Left forelimb (tissue), 1 donor: Measurements from ENCODE around the gene MAP1B.

Source experiments
- DNase-seq: peaks from one replicate; pipeline ENCODE4 v3.0.0-alpha.2; 2018; ENCODE audit warnings: low spot score

The MAP1B gene

DNA sequence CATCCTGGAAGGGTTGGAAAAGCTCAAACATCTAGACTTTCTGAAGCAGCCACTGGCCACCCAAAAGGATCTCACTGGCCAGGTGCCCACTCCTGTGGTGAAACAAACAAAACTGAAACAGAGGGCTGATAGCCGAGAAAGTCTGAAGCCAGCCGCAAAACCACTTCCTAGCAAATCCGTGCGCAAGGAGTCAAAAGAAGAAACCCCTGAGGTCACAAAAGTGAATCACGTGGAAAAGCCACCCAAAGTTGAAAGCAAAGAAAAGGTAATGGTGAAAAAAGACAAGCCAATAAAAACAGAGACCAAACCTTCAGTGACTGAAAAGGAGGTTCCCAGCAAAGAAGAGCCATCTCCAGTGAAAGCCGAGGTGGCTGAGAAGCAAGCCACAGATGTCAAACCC is 87.6 kb downstream of the MAP1B start:
- no peak for DNase-seq

DNA sequence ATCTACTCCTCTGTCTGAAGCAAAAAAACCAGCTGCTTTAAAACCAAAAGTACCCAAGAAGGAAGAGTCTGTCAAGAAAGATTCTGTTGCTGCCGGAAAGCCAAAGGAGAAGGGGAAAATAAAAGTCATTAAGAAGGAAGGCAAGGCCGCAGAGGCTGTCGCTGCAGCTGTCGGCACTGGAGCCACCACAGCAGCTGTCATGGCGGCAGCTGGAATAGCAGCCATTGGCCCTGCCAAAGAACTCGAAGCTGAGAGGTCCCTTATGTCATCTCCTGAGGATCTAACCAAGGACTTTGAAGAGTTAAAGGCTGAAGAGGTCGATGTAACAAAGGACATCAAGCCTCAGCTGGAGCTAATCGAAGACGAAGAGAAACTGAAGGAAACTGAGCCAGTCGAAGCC is 88.3 kb downstream of the MAP1B start:
- no peak for DNase-seq

DNA sequence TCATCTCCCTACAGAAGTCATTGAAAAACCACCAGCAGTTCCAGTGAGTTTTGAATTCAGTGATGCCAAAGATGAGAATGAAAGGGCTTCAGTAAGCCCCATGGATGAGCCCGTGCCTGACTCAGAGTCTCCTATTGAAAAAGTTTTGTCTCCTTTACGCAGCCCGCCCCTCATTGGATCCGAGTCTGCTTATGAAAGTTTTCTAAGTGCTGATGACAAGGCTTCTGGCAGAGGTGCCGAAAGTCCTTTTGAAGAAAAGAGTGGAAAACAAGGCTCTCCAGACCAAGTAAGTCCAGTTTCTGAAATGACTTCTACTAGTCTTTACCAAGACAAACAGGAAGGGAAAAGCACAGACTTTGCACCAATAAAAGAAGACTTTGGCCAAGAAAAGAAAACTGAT is 90.1 kb downstream of the MAP1B start:
- DNase-seq = no peak

DNA sequence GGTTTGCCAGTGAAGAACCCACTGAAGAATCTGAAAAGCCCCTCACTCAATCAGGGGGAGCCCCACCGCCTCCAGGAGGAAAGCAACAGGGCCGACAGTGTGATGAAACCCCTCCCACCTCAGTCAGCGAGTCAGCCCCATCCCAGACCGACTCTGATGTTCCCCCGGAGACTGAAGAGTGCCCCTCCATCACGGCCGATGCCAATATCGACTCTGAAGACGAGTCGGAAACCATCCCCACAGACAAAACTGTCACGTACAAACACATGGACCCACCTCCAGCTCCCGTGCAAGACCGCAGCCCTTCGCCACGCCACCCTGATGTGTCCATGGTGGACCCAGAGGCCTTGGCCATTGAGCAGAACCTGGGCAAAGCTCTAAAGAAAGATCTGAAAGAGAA is 92.4 kb downstream of the MAP1B start:
- no peak for DNase-seq

DNA sequence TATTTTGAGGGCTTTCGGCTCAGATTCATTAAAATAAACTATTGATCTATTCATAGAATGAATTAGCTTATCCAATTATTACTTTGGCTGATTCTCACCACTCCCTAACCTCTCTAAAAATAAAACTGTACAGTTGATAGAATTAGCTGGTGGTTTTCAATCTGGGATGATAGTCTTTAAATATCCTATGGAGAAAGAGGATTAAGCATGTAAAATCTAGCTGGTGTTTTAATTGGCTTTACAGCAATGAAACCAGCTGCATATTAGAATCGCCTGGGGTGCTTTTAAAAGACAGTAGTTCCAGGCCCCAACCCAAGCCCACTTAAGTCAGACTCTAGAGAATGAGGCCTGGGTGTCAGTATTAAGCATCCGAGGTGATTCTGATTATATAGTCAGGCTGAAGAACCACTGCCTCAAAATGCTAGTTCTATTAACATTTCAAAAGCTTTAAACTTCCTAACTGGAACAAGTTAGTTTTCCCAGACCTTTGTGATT is 95.1 kb downstream of the MAP1B start:
- DNase-seq = no peak

DNA sequence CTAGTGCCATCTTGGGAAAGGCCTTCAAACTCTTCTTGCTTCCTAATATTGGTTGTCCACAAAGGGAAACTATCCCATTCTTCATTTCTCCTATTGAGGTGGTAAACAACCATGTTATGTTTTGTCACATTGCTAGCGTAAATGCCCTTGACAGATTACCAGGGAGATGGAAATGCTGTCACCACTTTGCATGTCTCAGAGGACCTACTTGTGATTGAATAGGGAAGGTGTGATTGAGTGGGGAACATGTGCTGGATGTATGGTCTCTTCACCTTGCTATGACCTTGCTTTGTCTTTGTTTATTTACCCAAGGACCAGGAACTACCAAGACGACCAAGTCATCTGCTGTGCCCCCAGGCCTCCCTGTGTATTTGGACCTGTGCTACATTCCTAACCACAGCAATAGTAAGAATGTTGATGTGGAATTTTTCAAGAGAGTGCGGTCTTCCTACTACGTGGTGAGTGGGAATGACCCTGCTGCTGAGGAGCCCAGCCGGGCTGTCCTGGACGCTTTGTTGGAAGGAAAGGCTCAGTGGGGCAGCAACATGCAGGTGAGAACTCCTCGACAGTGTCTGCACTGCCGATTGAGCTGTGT is 96.1 kb downstream of the MAP1B start:
- DNase-seq = no peak

DNA sequence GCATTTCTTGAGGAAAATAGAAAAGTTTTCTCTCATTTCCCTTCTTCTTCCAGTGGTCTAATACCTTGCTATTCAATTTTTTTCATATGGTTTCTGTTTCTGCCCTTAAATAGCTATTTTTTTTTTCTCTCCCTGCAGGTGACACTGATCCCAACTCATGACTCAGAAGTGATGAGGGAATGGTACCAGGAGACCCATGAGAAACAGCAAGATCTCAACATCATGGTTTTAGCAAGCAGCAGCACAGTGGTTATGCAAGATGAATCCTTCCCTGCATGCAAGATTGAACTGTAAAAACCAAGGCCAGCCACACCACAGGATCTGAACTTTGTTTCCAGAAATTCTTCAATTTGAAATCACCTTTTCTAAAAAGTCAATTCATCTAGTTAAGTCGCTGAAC is 97.7 kb downstream of the MAP1B start:
- no peak for DNase-seq

DNA sequence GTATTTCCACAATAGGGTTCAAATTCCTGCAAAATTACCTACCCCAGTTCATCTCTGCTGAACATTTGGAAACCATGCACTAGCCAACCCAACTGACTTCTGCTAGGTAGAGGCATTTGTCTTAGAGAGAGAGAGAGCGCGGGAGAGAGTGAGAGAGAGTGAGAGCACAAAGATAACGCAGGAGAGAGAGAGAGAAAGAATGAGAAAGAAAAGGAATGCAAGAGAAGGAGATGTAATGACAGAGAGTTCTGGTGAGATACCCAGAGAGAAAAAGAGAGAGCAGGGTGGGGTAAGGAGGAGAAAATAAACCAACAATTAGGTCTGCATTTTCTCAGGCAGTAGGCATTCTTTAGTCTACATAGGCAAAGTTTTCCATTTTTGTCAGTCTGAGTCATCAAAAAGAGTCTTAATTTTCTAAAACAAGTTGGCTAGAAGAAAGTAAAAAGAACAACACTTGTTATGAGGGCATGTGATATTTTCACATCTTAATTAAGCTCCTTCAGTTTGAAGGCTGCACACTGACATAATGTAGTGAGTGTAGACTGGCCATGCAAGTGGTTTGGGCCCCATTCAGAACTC is 98.2 kb downstream of the MAP1B start:
- DNase-seq = no peak

DNA sequence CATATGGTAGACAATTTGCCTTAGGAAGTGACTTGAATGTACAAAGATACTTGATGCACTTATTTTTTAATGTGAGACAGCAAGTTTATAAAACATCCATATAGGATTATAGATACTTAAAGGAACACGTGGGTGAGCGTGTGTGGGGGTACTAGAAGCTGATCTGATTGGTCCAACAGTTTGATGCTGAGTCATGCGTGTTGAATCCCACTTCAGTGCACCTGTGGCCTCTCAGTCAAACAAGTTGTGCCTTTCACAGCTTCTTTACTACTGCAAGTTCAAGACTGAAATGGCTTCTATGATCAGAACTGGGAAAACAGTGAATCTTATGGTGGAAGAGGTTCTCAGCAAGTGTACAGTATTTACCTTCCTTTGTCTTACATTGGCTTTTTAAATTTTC is 98.9 kb downstream of the MAP1B start:
- DNase-seq = no peak

DNA sequence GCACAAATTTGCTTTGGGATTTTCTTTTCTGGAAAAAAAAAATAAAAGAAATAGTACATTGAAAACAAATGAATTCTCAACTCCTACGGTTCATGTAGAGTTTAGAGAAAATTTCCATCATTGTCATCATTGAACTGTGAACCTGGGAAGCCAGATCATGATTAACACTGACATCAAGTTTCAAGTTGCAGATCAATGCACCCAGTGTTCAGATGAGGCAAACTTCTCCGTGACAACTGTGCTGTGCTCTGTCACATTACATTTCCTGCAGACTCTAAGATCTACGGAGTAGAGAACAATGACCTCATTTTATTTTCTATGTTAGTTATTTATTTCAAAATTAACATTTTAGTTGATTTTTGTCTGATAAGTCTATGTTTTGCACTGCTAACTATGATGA is 99.7 kb downstream of the MAP1B start:
- no peak for DNase-seq

DNA sequence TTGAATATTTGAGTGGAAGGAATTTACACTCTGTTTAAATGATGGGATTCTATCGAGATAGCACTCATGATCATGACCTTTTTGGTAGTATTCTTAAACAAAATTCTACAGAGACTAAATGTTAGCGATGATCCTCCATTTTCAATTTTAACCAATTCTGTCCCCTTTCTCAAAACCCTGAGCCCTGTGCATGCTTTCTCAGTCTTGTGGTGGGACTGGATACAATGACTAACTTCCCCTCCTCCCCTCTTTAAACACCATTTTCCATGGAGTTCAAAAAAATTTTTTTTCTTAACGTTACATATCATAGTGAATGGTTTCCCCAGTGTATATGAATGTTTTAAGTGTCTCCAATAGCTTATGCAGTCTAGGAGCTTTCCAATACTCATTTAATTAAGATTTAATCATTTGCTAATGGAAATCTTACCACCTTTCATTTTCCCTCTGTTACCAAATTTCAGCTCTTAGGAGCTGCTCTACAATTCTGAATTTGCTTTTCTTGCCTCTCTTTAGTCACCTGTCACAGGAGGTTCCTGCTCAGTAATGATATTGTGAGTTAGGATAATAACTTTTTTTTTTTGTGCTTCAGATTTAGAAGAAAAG is 101.2 kb downstream of the MAP1B start:
- no peak for DNase-seq

DNA sequence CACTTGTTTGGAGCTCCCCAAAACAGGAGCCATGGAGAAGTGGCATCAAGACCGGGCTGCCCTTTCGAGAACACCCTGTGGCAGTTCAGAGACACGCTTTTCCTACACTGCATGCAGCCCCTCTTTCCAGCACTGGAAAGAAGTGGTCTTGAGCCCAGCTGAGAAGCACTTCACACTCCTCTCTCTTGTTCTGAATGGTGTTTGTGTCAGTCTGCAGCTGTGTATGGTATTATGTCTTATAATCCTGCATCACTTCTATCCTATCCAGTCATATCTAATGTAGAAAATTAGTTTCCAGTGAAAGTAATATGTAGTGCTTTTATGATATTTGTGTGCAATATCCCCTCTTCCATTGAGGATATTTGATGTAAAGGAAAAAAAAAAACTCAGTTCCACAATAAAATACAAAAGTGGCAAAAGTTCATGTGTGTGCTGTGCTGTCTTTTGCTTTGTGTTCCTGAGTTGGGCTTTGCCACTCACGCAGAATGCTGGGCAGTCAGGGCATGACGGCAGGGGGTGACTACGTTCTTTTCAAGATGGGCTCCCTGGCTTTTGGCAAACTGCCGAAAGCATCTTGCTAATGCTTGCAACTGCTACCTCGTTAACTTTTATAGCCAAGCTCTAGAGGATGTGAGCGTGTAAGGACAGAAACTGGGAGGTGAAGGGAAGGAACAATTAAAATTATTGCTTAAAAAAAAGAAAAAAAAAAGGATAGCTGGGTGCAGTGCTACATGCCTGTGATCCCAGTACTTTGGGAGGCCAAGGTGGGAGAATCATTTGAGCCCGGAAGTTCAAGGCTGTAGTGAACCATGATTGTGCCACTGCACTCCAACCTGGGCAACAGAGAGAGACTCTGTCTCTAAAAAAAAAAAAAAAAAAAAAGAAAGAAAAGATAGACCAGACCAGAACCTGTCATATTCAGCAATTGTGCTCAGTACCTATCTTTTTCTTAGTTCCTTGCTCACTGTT is 102.2 kb downstream of the MAP1B start:
- DNase-seq = no peak

DNA sequence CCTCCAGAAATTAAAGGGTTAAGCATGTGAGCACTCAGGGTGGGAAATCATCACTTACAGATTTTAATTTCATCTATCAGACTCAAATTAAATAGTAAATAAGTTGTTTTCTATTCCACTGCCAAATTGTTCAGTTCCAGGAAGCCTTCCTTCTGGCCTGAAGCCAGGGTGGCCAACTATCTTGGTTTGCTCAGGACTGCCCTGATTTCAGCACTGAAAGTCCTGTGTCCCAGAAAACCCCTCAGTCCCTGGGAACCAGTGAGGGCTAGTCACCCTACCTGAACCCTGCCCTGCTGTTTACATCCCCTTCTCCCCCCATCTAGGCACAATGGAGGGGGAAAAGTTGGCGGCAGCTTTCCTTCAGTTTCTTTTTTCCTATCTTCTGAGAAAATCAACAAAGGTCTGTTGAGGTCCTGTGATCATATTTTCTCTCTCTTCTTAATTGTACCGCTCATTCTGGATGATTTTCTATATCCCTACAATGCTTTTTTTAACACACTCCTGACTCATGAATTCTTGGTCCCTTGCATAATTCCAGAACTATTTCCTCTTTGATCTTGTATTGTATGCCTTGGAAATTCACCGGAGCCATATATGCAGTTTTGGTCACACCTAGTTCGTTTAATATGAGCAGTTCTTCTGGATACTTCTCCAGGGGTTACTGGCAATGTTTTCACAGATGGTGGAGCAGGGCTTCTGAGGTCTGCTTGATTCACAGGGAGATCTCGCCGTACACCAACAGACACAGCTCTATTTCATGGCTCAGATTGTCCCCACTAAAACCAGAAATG is 103.8 kb downstream of the MAP1B start:
- DNase-seq = no peak

DNA sequence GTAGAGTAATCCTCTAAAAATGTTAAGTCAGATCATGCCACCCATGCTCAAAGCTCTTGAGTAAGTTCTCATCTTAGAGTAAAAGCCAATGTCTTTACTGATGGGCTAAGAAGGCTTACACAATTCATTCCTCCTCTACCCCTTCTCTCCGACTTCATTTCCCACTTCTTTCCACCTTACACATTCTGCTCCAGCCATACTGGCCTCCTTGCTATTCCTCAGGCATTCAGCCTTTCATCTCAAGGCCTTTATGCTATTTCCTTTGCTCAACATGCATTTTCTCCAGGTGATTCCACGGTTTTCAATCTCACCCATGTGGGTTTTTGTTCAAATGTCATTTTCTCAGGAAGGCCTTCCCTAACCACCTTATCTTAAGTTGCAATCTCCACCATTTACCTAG is 104.9 kb downstream of the MAP1B start:
- DNase-seq = no peak

DNA sequence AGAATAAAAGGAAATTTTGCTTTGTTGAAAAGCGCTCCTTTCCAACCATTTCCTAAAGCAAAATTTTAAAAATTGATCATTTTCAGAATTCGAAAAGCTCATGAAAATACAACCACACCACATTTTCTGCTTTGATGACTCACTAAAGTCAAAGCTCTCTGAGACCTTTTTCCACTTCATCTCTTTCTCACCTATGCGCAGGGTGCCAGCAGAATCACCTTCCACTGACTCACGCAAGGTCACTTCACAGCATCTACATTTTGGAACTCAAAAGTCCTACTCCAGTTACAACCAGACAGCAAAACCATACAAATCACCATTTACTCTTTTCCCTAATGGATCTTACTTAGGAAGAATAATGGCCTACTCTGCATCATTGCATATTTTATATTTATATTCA is 106.2 kb downstream of the MAP1B start:
- DNase-seq = no peak

DNA sequence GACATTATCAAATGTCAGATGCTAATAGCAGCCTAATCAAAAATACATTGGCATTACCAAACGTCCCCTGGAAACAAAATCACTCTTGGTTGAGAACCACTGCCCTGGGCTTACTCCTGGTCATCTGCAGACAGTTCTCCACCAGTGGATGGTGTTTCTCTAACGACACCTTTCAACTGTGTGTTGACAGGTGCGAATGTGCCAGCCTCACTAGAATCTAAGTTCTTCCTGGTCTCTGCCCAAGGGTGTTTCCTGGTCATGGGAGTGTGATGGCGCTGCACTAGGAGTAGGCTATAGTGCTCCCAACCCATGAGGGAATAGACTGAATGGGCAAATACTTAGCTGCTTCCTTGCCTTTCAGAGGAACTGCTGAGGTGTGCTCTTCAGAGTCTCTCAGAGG is 106.9 kb downstream of the MAP1B start:
- DNase-seq = no peak

DNA sequence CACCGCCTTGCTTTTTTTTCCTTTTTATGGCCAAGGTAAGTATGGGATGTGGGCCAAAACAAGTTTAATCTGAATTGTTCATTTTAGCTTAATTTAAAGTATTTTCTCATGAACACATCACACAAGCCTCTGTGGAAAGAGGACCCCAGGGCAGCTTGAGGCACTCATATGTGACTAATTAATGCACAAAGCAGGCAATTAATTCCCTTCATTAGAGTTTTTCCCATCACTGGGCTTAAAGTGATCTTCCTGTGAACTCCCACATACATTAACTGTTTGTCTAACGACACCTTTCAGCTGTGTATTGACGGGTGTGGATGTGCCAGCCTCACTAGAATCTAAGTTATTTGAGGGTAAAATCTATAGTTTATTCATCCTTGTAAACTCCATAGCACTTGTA is 109.5 kb downstream of the MAP1B start:
- no peak for DNase-seq

DNA sequence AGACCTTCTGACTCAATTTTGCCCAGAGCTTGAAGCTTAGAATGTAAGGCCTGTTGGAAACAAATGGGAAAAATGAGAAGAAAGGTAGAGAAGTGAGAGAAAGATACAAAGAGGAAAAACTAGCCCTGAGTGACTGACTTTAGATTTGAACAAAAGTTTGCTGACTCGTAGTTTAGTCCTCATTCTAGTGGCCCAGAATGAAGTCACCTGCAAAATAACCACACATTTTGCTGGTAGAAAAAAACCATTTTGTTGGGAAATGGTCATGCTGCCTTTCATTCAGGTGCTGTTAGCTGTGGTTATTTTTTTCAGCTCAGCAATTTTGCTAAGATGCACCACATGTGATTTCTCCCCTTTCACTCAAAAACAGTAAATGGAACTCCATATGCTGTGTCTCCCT is 113.8 kb downstream of the MAP1B start:
- no peak for DNase-seq

DNA sequence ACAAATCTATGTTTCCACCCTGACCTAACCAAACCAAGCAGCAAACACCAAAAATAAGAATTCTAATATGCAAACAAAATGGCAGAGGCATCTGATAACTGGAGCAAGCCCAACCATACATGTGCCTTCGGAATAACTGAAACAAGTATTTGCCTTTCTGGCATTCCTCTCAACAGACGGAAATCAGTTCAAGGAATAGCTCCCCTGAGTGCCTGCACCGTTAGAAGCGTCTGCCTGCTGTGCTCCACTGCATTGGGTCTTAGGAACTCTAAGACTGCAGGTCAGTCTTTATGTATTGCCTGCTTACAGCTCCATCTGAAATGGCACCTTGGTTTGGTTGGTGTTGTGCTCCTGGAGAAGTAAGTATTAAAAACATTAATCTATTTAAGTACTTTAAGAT is 114.3 kb downstream of the MAP1B start:
- no peak for DNase-seq

DNA sequence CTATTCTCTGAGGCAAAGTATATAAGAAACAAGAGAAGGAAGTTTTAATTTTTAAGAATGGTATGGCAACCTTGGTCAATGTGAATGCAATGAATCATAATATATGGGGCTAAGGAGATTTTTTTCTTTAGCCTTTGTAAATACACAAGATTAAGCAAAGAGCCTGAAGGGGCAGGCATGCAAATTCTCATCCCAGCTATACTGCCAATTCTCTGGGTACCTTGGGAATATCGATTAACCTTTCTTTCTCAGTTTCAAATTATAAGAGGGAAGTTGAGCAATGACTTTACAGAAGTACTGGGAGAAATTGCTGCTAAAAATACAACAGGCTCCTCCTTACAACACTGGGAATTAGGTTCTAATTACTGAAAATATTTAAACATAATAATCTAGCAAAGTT is 115.2 kb downstream of the MAP1B start:
- no peak for DNase-seq

DNA sequence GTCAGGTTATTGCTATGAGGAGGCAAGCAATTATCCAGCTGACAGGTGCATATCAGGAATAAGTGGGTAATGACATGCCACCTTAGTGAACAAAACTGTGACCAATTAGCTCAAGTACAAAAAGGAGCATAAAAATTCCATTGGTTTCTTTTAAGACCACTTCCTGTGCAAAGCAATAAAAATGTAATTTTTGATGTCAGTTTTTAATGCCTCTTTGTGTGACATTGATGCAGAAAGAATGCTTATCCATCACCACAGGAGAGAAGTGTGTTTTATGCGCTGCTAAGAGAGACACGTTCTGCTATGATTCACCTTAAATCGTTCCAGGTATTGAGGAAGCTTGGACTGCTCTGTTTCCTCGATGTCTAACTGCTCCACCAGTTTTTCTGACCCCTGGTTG is 116.1 kb downstream of the MAP1B start:
- no peak for DNase-seq

DNA sequence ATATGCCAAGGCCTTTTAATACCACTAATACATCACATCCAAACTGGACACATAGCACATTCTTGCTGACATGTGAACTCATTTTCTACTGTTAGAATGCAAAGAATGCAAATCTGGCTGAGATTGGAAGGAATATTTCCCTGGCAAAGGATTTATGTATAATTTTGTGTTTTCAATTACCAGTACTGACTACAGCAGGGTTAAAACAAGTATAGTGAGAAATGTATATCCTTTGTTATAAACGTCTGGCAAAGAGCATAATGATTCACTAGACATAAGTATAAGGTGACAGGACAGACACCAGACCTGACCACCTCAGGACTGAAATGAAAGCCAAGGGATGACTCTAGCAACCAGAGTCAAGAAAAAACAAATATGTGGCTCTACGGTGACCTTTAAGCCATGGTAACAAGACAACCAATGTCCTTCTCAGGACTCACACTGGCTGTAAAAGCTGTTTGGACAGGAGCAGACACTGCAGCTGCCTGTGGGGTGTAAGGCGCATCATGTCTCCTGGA is 117.7 kb downstream of the MAP1B start:
- DNase-seq = no peak
